Ectodermal cell (in vitro differentiated cells): Measurements from ENCODE around the gene GDF15.
"Not testable (repeated sequence)": the region's sequence is repeated elsewhere in the genome, so short reads cannot be mapped to it uniquely, and the experiment has no call there.

Source experiments
- H3K27ac ChIP-seq: 2 replicates; pipeline ENCODE4 v1.7.0; 2013; ENCODE audit warnings: mild to moderate bottlenecking, low read depth, low read length; ENCODE audit not compliant: insufficient read depth, poor library complexity, severe bottlenecking
- H3K27me3 ChIP-seq: 2 replicates; pipeline ENCODE4 v1.7.0; 2013; ENCODE audit warnings: mild to moderate bottlenecking, low read length; ENCODE audit not compliant: insufficient read depth, control insufficient read depth, poor library complexity, severe bottlenecking
- H3K36me3 ChIP-seq: one replicate; pipeline ENCODE4 v1.7.0; 2013; ENCODE audit warnings: low read length; ENCODE audit not compliant: control insufficient read depth, insufficient read depth
- H3K4me1 ChIP-seq: one replicate; pipeline ENCODE4 v1.7.0; 2013; ENCODE audit warnings: low read length; ENCODE audit not compliant: control insufficient read depth, insufficient read depth
- H3K4me3 ChIP-seq: 2 replicates; pipeline ENCODE4 v1.7.0; 2013; ENCODE audit warnings: low read depth, low read length, control low read depth; ENCODE audit not compliant: insufficient read depth
- H3K9me3 ChIP-seq: 2 replicates; pipeline ENCODE4 v1.7.0; 2013; ENCODE audit warnings: mild to moderate bottlenecking, low read length, moderate library complexity; ENCODE audit not compliant: control insufficient read depth
- WGBS, 2 experiments: methylation state at CpG; one replicate each; pipeline ENCODE4 v1.1.7; 2013; ENCODE audit warnings: missing lambda C conversion rate in 2 of 2; 5-methylcytosine and 5-hydroxymethylcytosine counted together

GDF15 gene

GRCh38 chr19:18363787-18364186 is 22.2 kb upstream of the GDF15 start:
- Histone ChIP-seq H3K9me3 (no peaks in the 10 kb centered on the region), H3K27ac (no peak overlapping the region), H3K27me3 (no peaks in the 10 kb centered on the region), H3K36me3 (no peaks in the 10 kb centered on the region), H3K4me3 (no peak overlapping the region), H3K4me1 (peaks cover 11% of the 10 kb centered on the region)
- WGBS, 2 experiments, result 84 to 85% methylated on average over 6 of the region's 6 CpGs

- H3K27me3 ChIP-seq, H3K27ac ChIP-seq, H3K36me3 ChIP-seq, H3K4me3 ChIP-seq, H3K9me3 ChIP-seq: not testable (repeated sequence)
- WGBS, 2 experiments, result 76 to 79% methylated on average over 11 of the region's 11 CpGs
- H3K4me1 ChIP-seq, result peaks cover 16% of the 10 kb centered on the region
Measured at GRCh38 chr19:18364277-18364825, 21.6 kb upstream of the GDF15 start.

GRCh38 chr19:18364826-18365528 is 21.0 kb upstream of the GDF15 start:
- H3K4me1 ChIP-seq, result peaks cover 19% of the 10 kb centered on the region
- no peaks in the 10 kb centered on the region for H3K27me3 ChIP-seq
- H3K27ac ChIP-seq, result no peak overlapping the region
- H3K36me3 ChIP-seq, result no peaks in the 10 kb centered on the region
- H3K4me3 ChIP-seq, result no peak overlapping the region
- WGBS, 2 experiments, result 72 to 73% methylated on average over 15 of the region's 15 CpGs
- H3K9me3 ChIP-seq, result no peaks in the 10 kb centered on the region

GRCh38 chr19:18366021-18366435 is 19.9 kb upstream of the GDF15 start:
- Histone ChIP-seq H3K27me3 (no peaks in the 10 kb centered on the region), H3K27ac (no peak overlapping the region), H3K9me3 (no peaks in the 10 kb centered on the region), H3K4me1 (peaks cover 19% of the 10 kb centered on the region), H3K4me3 (no peak overlapping the region), H3K36me3 (no peaks in the 10 kb centered on the region)
- 89 to 92% methylated on average over 2 of the region's 2 CpGs for WGBS, 2 experiments

- no peak overlapping the region for H3K4me3 ChIP-seq
- H3K36me3 ChIP-seq, result no peaks in the 10 kb centered on the region
- 80 to 81% methylated on average over 15 of the region's 15 CpGs for WGBS, 2 experiments
- H3K27ac ChIP-seq, result no peak overlapping the region
- no peaks in the 10 kb centered on the region for H3K9me3 ChIP-seq
- peaks cover 19% of the 10 kb centered on the region for H3K4me1 ChIP-seq
- no peaks in the 10 kb centered on the region for H3K27me3 ChIP-seq
Measured at GRCh38 chr19:18368504-18369222, 17.3 kb upstream of the GDF15 start.

- 79 to 81% methylated on average over 4 of the region's 4 CpGs for WGBS, 2 experiments
- H3K4me1 ChIP-seq, result peaks cover 17% of the 10 kb centered on the region
- H3K9me3 ChIP-seq, result no peaks in the 10 kb centered on the region
- H3K27me3 ChIP-seq, result no peaks in the 10 kb centered on the region
- no peak overlapping the region for H3K4me3 ChIP-seq
- H3K27ac ChIP-seq, result no peak overlapping the region
- no peaks in the 10 kb centered on the region for H3K36me3 ChIP-seq
Measured at GRCh38 chr19:18373407-18373891, 12.5 kb upstream of the GDF15 start.

- no peaks in the 10 kb centered on the region for H3K9me3 ChIP-seq
- no peak overlapping the region for H3K27ac ChIP-seq
- H3K36me3 ChIP-seq, result no peaks in the 10 kb centered on the region
- H3K4me3 ChIP-seq, result no peak overlapping the region
- H3K4me1 ChIP-seq, result peaks cover 11% of the 10 kb centered on the region
- H3K27me3 ChIP-seq, result no peaks in the 10 kb centered on the region
- whole genome bisulfite sequencing, 2 experiments, result 47 to 57% methylated on average over 17 of the region's 17 CpGs
Measured at GRCh38 chr19:18373892-18374629, 11.9 kb upstream of the GDF15 start.

- H3K4me3 ChIP-seq, result no peak overlapping the region
- H3K27me3 ChIP-seq, result no peaks in the 10 kb centered on the region
- no peaks in the 10 kb centered on the region for H3K36me3 ChIP-seq
- no peaks in the 10 kb centered on the region for H3K9me3 ChIP-seq
- WGBS, 2 experiments, result 93 to 94% methylated on average over 6 of the region's 6 CpGs
- peaks cover 5% of the 10 kb centered on the region for H3K4me1 ChIP-seq
- no peak overlapping the region for H3K27ac ChIP-seq
Measured at GRCh38 chr19:18377026-18377425, 8.9 kb upstream of the GDF15 start.

- H3K27me3 ChIP-seq, result no peaks in the 10 kb centered on the region
- H3K27ac ChIP-seq, result no peak overlapping the region
- 82 to 85% methylated on average over 22 of the region's 22 CpGs for WGBS, 2 experiments
- no peak overlapping the region for H3K4me3 ChIP-seq
- no peaks in the 10 kb centered on the region for H3K9me3 ChIP-seq
- H3K36me3 ChIP-seq, result no peaks in the 10 kb centered on the region
- no peaks in the 10 kb centered on the region for H3K4me1 ChIP-seq
Measured at GRCh38 chr19:18379803-18380747, 5.9 kb upstream of the GDF15 start.
